Upper lobe of left lung (tissue), 4 donors: ENCODE data around the gene GPC5.

Source experiments
- CTCF ChIP-seq, 6 experiments: fragments of 450-650 bp in 4 of 6; fragments of 200-600 bp in 2 of 6; sonication (generic) in 2 of 6; IDR thresholded peaks; one replicate each; pipeline ENCODE4 v1.5.1; 2016 to 2019; ENCODE audit warnings: antibody characterized with exemption in 6 of 6
- EP300 ChIP-seq, 4 donors: sonication (generic); formaldehyde crosslinking; IDR thresholded peaks; one replicate each; pipeline ENCODE4 v1.5.1; 2017; ENCODE audit warnings: antibody characterized with exemption in 4 of 4, control low read depth in 2 of 4
- POLR2A ChIP-seq, 4 donors: fragments of 450-650 bp; IDR thresholded peaks; one replicate each; pipeline ENCODE4 v1.5.1; 2016 to 2017; ENCODE audit warnings: antibody characterized with exemption in 4 of 4, mild to moderate bottlenecking in 2 of 4
- POLR2AphosphoS5 ChIP-seq, 2 donors: sonication (generic); formaldehyde crosslinking; IDR thresholded peaks; one replicate each; pipeline ENCODE4 v1.5.1; 2017; ENCODE audit warnings: antibody characterized with exemption in 2 of 2

- TF ChIP-seq POLR2AphosphoS5 (IDR thresholded peaks at IDR 0.05) (no peak), POLR2A (IDR thresholded peaks at IDR 0.05) (no peak), CTCF (IDR thresholded peaks at IDR 0.05) (no peak), EP300 (IDR thresholded peaks at IDR 0.05) (no peak)
These were observed 1192.7 kb downstream of the GPC5 start for GRCh38 chr13:92591117-92591516.
